HL-60 (cell line): ENCODE results near the gene PRKD2.

ENCODE experiments used
- DNase-seq, 2 experiments: peaks; one replicate each; pipeline ENCODE4 v3.0.0-alpha.2; 2010 to 2020; ENCODE audit warnings: low read depth in 1 of 2, low spot score in 1 of 2
- H3K27ac ChIP-seq: fragments of 250-450 bp; sonication (Bioruptor Pico); replicated peaks from 2 replicates; pipeline ENCODE4 v1.5.1; 2020; ENCODE audit warnings: mild to moderate bottlenecking, moderate library complexity
- H3K27me3 ChIP-seq: fragments of 250-450 bp; sonication (Bioruptor Pico); 2 replicates; pipeline ENCODE4 v1.5.1; 2021; ENCODE audit warnings: mild to moderate bottlenecking, moderate library complexity; ENCODE audit not compliant: insufficient read depth, poor library complexity, severe bottlenecking
- H3K4me3 ChIP-seq: replicated peaks from 2 replicates; pipeline ENCODE4 v1.5.1; 2011; ENCODE audit warnings: mild to moderate bottlenecking, control low read depth, low read length; ENCODE audit not compliant: insufficient read depth
- CTCF ChIP-seq: IDR thresholded peaks from one replicate; pipeline ENCODE4 v1.5.1; 2011; ENCODE audit warnings: low read length, control low read depth, inconsistent platforms; ENCODE audit not compliant: insufficient read depth
- GABPA ChIP-seq: IDR thresholded peaks from 2 replicates; pipeline ENCODE4 v1.6.1; 2012; ENCODE audit warnings: low read depth
- POLR2AphosphoS5 ChIP-seq: IDR thresholded peaks from 2 replicates; pipeline ENCODE4 v1.6.1; 2012; ENCODE audit warnings: low read depth
- REST ChIP-seq: IDR thresholded peaks from 2 replicates; pipeline ENCODE4 v1.6.1; 2012; ENCODE audit warnings: low read depth; ENCODE audit not compliant: insufficient replicate concordance
- SPI1 ChIP-seq: IDR thresholded peaks from 2 replicates; pipeline ENCODE4 v1.6.1; 2012; ENCODE audit warnings: low read depth, mild to moderate bottlenecking, borderline replicate concordance

The PRKD2 gene

GRCh38 chr19:46732966-46733689, 16.2 kb upstream of the PRKD2 start:
- H3K27ac ChIP-seq, result peak overlapping the region; percentile 61
- DNase-seq, result peak in 1 of 2 experiments; percentile 92
- H3K27me3 ChIP-seq, result no peaks in the 10 kb centered on the region
- no peak for TF ChIP-seq CTCF
- TF ChIP-seq SPI1, result peak; percentile 14; the same call in 1 of the 2 replicates
- no peak overlapping the region for H3K4me3 ChIP-seq

- Histone ChIP-seq H3K27me3 (no peaks in the 10 kb centered on the region), H3K27ac (peak overlapping the region; percentile 61; the same call in 1 of the 2 replicates), H3K4me3 (no peak overlapping the region)
- TF ChIP-seq CTCF, result no peak
- TF ChIP-seq REST, result no peak
- no peak for TF ChIP-seq POLR2AphosphoS5
- no peak for TF ChIP-seq SPI1
- TF ChIP-seq GABPA, result no peak
- no peak for DNase-seq
Observed at GRCh38 chr19:46732172-46732938, 15.4 kb upstream of the PRKD2 start.

- H3K27me3 ChIP-seq, result no peaks in the 10 kb centered on the region
- peak in 1 of 2 experiments; percentile 72 for DNase-seq
- TF ChIP-seq GABPA (no peak), SPI1 (peak; percentile 15; the same call in 1 of the 2 replicates)
- H3K4me3 ChIP-seq, result no peak overlapping the region
- no peak overlapping the region for H3K27ac ChIP-seq
Observed at GRCh38 chr19:46731584-46731983, 14.7 kb upstream of the PRKD2 start.

GRCh38 chr19:46731007-46731501, 14.1 kb upstream of the PRKD2 start:
- H3K4me3 ChIP-seq, result no peak overlapping the region
- DNase-seq, result peak in 1 of 2 experiments; percentile 86
- TF ChIP-seq POLR2AphosphoS5 (0 out of 2 replicates have a peak, but pooled peaks have one; percentile 3), SPI1 (peak; percentile 94), CTCF (no peak)
- H3K27me3 ChIP-seq, result no peaks in the 10 kb centered on the region
- no peak overlapping the region for H3K27ac ChIP-seq
